GM20431 (cell line): ENCODE results near the gene RNASEH2C.

Source experiments
- in situ Hi-C: fragments of 300-500 bp; cut with MseI, MboI; formaldehyde crosslinking; loops from one replicate; pipeline ENCODE4 v1.15.0; 2020; ENCODE audit warnings: low sequenced_read_pairs; ENCODE audit not compliant: unreplicated experiment

Gene RNASEH2C

DNA sequence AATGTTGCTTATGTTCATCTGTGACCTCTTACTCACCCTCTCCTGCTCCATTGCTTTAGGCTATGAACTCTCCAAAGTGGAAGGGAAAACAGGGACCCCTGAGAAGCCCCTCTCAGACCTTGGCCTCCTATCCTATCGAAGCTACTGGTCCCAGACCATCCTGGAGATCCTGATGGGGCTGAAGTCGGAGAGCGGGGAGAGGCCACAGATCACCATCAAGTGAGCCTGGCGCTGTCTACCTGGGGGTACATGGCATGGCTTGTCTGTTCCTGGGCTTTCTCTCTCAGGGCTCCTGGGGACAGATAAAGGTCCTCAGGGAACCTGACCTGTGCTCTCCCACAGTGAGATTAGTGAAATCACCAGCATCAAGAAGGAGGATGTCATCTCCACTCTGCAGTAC lies 2.1 kb downstream of the RNASEH2C start:
- in situ Hi-C loops, result loop anchor here (10.0 to 25.0 kb wide), 2 partner anchors 96 to 269 kb away; no protein-coding TSS in a partner anchor

GRCh38 chr11:65717906-65718305 lies 2.7 kb downstream of the RNASEH2C start:
- in situ Hi-C loops, result loop anchor here (10.0 to 25.0 kb wide), 2 partner anchors 97 to 269 kb away; no protein-coding TSS in a partner anchor

- in situ Hi-C loops, result loop anchor here (10.0 to 25.0 kb wide), 2 partner anchors 98 to 270 kb away; no protein-coding TSS in a partner anchor
These were observed 3.7 kb downstream of the RNASEH2C start for GRCh38 chr11:65716774-65717405.

DNA sequence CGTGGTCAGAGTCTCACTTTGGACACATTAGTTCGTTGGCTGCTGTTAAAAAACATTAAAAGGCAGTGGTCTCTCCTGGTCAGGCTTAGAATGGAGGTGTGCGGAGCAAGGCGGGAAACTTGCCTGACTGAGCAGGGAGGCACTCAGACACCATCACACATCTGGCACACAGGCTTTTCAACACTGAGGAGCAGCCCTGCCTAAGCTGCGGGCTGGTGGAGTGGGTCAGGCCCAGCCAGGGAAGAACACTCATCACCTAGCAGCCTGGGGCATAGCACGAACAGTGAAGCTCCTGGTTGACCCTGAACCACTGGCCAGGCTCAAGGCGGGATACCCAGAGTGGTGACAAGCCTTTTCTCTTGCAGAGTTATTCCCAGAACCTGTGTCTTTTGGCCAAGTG lies 4.3 kb downstream of the RNASEH2C start:
- in situ Hi-C loops, result loop anchor here (10.0 to 25.0 kb wide), 2 partner anchors 98 to 271 kb away; no protein-coding TSS in a partner anchor

DNA sequence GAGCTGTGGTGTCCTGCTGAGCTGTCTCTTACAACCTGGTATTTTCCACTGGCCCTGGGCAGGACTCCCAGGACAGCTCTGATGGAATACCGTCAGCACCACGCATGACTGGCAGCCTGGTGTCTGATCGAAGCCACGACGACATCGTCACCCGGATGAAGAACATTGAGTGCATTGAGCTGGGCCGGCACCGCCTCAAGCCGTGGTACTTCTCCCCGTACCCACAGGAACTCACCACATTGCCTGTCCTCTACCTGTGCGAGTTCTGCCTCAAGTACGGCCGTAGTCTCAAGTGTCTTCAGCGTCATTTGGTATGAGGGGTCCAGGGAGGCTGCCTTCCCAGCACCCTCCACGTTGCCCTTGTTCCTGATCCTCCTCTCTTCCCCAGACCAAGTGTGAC lies 6.2 kb downstream of the RNASEH2C start:
- in situ Hi-C loops, result loop anchor here (10.0 to 25.0 kb wide), 2 partner anchors 100 to 273 kb away; no protein-coding TSS in a partner anchor

DNA sequence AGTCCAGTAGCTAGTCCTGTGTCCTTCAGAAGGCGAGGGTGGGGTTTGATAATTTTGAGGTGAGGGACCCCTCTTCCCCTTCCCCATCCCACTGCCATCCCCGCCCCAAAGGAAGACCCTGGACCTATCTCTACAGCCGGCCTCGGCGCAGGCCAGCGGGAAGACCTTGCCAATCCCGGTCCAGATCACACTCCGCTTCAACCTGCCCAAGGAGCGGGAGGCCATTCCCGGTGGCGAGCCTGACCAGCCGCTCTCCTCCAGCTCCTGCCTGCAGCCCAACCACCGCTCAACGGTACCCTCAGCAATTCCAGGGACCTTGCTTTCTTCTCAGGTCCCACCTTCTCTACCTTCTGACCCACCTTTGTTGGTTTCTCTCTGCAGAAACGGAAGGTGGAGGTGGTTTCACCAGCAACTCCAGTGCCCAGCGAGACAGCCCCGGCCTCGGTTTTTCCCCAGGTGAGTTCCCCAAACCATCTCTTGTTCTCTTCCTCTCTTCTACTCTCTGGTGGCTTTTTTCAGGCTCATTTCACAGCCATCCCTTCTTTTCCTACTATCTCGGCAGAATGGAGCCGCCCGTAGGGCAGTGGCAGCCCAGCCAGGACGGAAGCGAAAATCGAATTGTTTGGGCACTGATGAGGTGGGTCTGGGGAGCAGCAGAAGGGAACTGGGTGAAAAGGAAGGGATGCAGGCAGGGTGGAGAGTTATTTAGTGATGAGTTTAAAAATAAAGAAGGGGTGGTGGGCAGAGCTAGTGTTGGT lies 7.2 kb downstream of the RNASEH2C start:
- in situ Hi-C loops, result loop anchor here (10.0 to 25.0 kb wide), 2 partner anchors 101 to 274 kb away; no protein-coding TSS in a partner anchor

- in situ Hi-C loops, result loop anchor here (10.0 to 25.0 kb wide), 2 partner anchors 102 to 275 kb away; no protein-coding TSS in a partner anchor
These were observed 7.9 kb downstream of the RNASEH2C start for GRCh38 chr11:65712633-65713076.

DNA sequence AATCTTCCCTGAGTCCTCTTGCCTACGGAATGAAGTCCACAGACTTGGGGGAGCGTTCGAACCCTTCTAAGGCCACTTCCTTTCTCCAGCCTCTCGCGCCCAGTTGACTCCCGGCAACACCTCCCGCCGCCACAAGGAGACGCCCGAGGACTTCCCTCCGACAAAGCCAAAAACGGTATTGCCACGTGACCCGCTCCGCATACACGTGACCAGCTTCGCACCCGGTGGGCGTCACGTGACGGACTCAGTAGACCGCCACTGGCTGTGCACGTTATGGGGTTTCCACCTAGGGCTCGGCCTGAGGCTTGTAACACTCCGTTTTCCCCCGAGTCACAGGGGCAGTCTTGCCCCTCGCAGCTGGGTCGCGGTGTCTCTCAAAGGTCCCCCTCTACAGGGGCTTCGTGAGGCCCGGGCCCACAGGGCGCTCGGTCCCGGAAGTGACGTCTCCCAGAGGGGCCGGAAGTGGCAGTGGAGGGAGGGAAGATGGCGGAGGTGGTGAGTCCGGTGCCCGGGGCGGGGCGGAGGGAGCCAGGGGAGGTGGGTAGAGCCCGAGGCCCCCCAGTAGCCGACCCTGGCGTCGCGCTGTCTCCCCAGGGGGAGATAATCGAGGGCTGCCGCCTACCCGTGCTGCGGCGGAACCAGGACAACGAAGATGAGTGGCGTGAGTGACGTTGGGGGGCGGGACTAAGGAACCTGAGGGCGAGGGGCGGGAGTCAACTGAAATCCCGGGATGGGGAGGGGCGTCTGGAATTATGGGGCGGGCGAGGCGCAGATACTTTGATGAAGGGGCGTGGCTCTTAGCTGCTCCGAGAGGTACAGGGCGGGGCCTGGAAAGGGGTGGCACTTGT lies 8.6 kb downstream of the RNASEH2C start, which contains the start of gene KAT5:
KAT5 (plus strand) TSS at position 468 of the 848 bp plus-strand sequence; CDS start at position 484, 16 bp downstream.
- in situ Hi-C loops, result loop anchor here (10.0 to 25.0 kb wide), 2 partner anchors 103 to 275 kb away; no protein-coding TSS in a partner anchor

- in situ Hi-C loops, result loop anchor here (10.0 to 25.0 kb wide), 2 partner anchors 104 to 277 kb away; no protein-coding TSS in a partner anchor
These were observed 10.2 kb downstream of the RNASEH2C start for GRCh38 chr11:65710421-65710820.

GRCh38 chr11:65709661-65710060 lies 10.9 kb downstream of the RNASEH2C start:
- in situ Hi-C loops, result loop anchor here (10.0 to 25.0 kb wide), 2 partner anchors 105 to 278 kb away; no protein-coding TSS in a partner anchor

DNA sequence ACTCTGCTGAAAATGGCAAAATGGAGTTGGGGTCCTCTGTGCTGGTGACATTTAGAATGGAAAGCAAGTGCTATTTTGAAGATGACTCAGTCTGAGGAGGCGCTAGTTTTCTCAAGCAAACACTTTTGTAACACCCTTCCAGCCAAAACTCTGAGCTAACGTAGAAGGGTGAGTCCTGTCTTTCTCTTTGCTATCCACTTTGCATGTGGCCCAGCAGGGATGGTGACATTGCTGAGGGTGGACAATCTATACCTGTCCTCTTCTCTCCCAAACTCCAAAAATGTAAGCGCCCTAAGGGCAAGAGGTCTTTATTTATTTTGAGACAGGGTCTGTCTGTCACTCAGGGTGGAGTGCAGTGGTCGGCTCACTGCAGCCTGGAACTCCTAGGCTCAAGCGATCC lies 12.1 kb downstream of the RNASEH2C start:
- in situ Hi-C loops, result loop anchor here (25.0 kb wide), 1 partner anchor 279 kb away; no protein-coding TSS in a partner anchor

GRCh38 chr11:65707002-65707401 lies 13.6 kb downstream of the RNASEH2C start:
- in situ Hi-C loops, result loop anchor here (25.0 kb wide), 1 partner anchor 280 kb away; no protein-coding TSS in a partner anchor

DNA sequence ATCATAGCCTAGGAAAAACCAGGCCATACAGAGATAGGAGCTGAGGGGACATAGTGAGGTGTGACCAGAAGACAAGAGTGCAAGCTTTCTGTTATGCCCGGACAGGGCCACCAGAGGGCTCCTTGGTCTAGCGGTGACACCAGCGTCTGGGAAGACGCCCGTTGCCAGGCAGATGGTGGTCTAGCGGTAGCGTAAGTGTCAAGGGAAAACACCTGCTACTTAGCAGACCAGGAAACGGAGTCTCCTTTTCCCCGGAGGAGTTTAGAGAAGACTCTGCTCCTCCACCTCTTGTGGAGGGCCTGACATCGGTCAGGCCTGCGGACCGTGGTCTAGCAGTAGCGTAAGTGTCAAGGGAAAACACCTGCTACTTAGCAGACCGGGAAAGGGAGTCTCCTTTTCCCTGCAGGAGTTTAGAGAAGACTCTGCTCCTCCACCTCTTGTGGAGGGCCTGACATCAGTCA lies 14.3 kb downstream of the RNASEH2C start:
- in situ Hi-C loops, result loop anchor here (25.0 kb wide), 1 partner anchor 281 kb away; no protein-coding TSS in a partner anchor

- in situ Hi-C loops, result loop anchor here (25.0 kb wide), 1 partner anchor 283 kb away; no protein-coding TSS in a partner anchor
These were observed 16.8 kb downstream of the RNASEH2C start for GRCh38 chr11:65703846-65704245.

- in situ Hi-C loops, result loop anchor here (25.0 kb wide), 1 partner anchor 286 kb away; no protein-coding TSS in a partner anchor
These were observed 18.9 kb downstream of the RNASEH2C start for GRCh38 chr11:65701686-65702085.

GRCh38 chr11:65700399-65700798 lies 20.2 kb downstream of the RNASEH2C start:
- in situ Hi-C loops, result loop anchor here (25.0 kb wide), 1 partner anchor 287 kb away; no protein-coding TSS in a partner anchor

GRCh38 chr11:65699306-65699705 lies 21.3 kb downstream of the RNASEH2C start:
- in situ Hi-C loops, result no loop called here

DNA sequence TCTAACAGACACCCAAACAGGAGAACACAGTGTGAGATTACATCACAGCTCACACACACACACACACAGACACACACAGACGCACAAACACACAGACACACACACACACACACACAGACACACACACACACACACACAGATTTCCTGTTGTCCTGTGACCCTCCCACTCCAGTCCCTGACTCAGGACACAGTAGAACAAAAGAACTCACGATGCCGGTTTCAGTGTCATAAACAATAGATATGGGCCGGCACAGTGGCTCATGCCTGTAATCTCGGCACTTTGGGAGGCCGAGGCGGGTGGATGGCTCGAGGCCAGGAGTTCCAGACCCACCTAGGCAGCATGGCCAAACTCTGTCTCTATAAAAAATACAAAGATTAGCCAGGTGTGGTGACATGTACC lies 22.4 kb downstream of the RNASEH2C start:
- in situ Hi-C loops, result no loop called here
